NOMO-1 (cell line): ENCODE results near the gene TLE5.
"Not testable (repeated sequence)": the region's sequence is repeated elsewhere in the genome, so short reads cannot be mapped to it uniquely, and the experiment has no call there.

Experiments
- DNase-seq, 2 experiments: peaks; one replicate each; lab custom pipeline; 2025; ENCODE audit not compliant: unreplicated experiment in 2 of 2; lab: John Stamatoyannopoulos, UW

TLE5 gene

DNA sequence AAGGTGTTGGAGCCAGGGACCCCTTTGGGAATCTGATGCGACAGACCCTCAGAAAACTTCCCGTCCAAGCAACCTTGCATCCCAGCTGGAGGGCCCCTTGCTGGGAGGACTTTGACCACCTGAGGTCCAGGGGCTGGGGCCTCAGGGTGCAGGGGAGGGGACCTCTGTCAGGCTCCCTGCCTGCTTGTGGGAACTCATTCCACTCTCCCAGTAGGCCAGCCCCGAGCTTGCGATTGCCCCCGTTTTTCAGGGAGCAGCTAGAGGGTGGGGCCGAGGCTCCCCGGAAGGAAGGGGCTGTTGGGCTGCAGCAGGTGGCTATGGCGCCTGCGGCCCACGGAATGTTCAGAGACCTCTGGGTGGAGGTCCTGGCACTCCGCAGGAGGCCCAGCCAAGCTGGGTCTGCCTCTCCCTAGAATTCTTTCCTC lies 34.6 kb upstream of the TLE5 start:
- no peak for DNase-seq

GRCh38 chr19:3096267-3096901 lies 34.1 kb upstream of the TLE5 start:
- no peak for DNase-seq

GRCh38 chr19:3095441-3096191 lies 33.3 kb upstream of the TLE5 start:
- DNase-seq = peak in 1 of 2 experiments; percentile 23

DNA sequence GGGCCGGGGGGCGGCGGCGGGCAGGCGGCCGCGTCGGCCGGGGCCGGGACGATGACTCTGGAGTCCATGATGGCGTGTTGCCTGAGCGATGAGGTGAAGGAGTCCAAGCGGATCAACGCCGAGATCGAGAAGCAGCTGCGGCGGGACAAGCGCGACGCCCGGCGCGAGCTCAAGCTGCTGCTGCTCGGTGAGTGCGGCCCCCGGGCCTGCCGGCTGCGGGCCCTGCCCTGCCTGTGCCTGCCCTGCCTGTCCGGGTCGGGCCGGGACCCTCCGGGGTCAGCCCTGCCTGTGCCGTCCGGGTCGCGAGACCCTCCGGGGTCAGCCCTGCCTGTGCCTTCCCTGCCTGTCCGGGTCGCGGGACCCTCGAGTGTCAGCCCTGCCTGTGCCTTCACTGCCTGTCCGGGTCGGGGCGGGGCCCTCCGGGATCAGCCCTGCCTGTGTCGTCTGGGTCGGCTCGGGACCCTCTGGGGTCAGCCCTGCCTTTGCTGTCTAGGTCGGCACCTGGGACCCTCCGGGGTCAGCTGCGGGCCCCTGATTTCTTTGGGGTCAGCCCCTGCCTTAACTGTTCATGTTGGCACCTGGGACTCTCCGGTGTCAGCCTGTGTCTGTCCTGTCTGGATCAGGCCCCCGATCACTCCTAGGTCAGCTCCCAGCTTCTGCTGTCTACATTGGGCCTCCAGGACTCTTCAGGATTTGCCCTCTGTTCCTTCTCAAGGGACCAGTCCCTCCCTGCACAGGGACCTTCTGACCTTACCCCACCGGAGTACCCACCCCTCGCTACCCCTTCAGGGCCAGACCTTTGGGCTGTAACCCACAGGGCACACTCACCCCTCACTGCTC lies 32.5 kb upstream of the TLE5 start:
- DNase-seq = peak in 1 of 2 experiments; percentile 44

GRCh38 chr19:3089299-3089855 lies 27.1 kb upstream of the TLE5 start:
- DNase-seq = not testable (repeated sequence)

DNA sequence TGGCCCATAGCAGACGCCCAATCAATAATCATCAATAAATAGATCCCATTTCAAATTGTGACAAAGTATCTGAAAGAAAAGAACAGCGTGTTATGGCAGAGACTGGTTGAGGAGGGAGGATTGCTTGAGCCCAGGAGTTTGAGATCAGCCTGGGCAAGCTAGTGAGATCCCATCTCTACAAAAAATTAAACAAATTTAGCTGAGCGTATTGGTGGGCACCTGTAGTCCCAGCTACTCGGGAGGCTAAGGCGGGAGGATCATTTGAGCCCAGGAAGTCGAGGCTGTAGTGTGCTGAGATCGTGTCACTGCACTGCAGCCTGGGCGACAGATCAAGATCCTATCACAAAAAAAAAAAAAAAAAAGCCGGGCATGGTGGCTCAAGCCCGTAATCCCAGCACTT lies 25.5 kb upstream of the TLE5 start:
- DNase-seq = no peak

GRCh38 chr19:3084943-3085342 lies 22.6 kb upstream of the TLE5 start:
- no peak for DNase-seq

- DNase-seq = no peak
Observed at GRCh38 chr19:3083964-3084363, 21.7 kb upstream of the TLE5 start.

GRCh38 chr19:3082331-3082730 lies 20.0 kb upstream of the TLE5 start:
- DNase-seq = no peak

DNA sequence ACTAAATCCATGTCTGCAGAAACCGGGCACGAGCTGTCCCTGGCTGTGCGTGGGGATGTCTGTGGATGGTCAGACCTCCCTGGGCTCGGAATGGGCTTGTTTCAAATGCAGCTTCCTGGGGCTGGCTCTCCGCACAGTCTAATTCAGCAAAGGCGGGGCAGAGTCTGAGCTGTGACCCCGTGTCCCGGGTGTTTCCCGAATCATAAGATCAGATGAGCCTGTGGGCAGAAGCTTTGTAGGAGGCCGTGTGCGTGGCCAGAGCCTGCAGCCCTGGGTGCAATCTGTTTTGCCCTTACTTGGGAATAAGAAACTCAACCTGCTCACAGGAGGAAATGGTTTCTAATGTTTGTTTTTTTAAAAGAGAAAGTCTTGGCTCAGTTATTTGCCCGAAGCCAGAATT lies 18.0 kb upstream of the TLE5 start:
- DNase-seq = no peak

DNA sequence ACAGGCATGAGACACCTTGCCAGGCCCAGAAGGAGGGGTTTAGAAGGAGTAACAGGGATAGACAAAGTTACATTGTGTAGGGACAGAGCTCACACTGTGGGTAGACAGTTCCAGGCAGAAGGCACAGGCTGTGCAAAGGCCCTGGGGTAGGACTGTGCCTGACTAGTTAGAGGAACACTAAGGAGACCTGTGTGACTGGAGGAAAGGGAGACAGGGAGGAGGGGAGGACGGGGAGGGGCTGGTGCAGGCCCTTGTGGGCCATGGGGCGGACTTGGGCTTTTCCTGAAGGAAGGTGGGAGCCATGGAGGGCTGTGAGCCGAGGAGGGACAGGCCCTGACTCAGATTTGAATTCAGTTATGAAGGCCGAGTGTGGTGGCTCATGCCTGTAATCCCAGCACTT lies 17.3 kb upstream of the TLE5 start:
- DNase-seq = no peak

- peak; percentile 14 to 32 for DNase-seq
Observed at GRCh38 chr19:3075605-3076431, 13.5 kb upstream of the TLE5 start.

GRCh38 chr19:3073931-3074595 lies 11.8 kb upstream of the TLE5 start:
- no peak for DNase-seq

GRCh38 chr19:3073159-3073563 lies 10.9 kb upstream of the TLE5 start:
- DNase-seq = no peak

DNA sequence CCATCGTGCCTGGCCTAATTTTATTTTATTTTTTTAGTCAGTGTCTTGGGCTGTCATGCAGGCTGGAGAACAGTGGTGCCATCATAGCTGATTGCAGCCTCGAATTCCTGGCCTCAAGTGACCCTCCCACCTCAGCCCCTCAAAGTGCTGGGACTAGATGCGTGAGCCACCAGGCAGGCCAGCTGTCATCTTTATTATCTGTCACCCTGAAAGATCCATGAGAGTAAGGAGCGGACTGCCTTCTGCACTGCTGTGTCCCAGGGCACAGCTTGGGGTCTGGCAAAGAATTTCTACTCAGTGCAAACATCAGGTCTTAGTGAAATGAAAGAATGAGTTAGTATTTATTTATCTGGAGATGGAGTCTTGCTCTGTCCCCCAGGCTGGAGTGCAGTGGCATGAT lies 9.5 kb upstream of the TLE5 start:
- DNase-seq = no peak

DNA sequence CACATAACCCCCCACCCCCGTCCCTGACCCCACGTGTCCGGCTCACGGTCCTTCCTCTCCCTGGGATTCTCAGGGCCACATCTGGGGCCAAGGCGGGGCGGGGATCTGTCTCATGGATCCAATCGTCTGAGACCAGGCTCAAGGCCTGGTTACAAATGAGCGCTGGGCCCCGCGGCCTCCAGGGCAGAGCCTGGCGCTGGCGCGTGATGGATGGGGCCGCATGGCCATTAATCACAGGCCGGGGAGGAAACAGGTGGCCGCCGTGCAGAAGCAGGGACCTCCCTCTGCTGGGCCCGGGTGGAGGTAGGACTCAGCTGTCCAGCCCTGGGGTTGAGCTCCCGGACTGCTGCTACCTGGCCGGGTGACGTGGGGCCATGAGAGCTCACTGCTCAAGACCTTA lies 5.8 kb upstream of the TLE5 start:
- peak in 1 of 2 experiments; percentile 15 for DNase-seq

DNA sequence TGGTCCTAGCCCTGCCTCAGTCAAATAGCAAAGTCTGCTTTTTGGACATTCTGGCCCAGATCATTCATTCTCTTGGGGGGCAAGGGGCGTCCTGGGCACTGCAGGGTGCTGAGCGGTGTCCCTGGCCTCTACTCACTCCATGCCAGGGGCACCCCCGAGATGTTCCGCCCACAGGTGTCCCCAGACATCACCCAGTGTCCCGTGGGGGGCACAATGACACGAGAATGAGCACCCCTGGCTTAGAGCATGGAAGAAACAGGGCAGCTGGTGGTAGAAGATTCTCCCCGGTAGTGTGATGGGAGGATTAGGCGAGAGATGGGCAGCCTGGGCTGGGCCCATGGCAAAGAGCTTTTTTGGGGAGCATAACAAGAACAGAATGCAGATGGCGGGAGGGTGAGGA lies 5.3 kb upstream of the TLE5 start:
- DNase-seq = no peak

GRCh38 chr19:3066482-3067049 lies 4.3 kb upstream of the TLE5 start:
- no peak for DNase-seq

- DNase-seq = no peak
Observed at GRCh38 chr19:3065675-3066357, 3.5 kb upstream of the TLE5 start.
